HepG2 (cell line): ENCODE results near the gene GABRR3. TPM values are rescaled to one million over a fixed set of nuclear protein-coding genes. Genes with fewer than 3 reads are reported as not detected.

Experiments used
- CBFB ChIP-seq: sonication (generic); formaldehyde crosslinking; IDR thresholded peaks from 2 replicates; pipeline ENCODE4 v1.4.0; 2020; ENCODE audit warnings: missing genetic modification reagents
- EP300 ChIP-seq, 3 experiments: sonication (generic) in 1 of 3; formaldehyde crosslinking in 1 of 3; IDR thresholded peaks; 2 replicates each; pipeline versions ENCODE4 v1.5.1 to v1.6.1; 2011 to 2020; ENCODE audit warnings: low read depth in 2 of 3, low read length in 2 of 3, borderline replicate concordance in 1 of 3, improper control_type of control experiment in 1 of 3, mild to moderate bottlenecking in 1 of 3, missing genetic modification reagents in 1 of 3, moderate library complexity in 1 of 3
- HNF1B ChIP-seq: sonication (generic); formaldehyde crosslinking; IDR thresholded peaks from 2 replicates; pipeline ENCODE4 v1.5.1; 2020; ENCODE audit warnings: mild to moderate bottlenecking, moderate library complexity, missing genetic modification reagents
- NFIC ChIP-seq: IDR thresholded peaks from 2 replicates; pipeline ENCODE4 v1.6.1; 2012; ENCODE audit warnings: mild to moderate bottlenecking, low read length, inconsistent platforms
- ONECUT2 ChIP-seq: sonication (generic); formaldehyde crosslinking; IDR thresholded peaks from 2 replicates; pipeline ENCODE4 v1.4.0; 2020; ENCODE audit warnings: missing genetic modification reagents
- PITX1 ChIP-seq: sonication (generic); formaldehyde crosslinking; IDR thresholded peaks from 2 replicates; pipeline ENCODE4 v1.5.1; 2020; ENCODE audit warnings: mild to moderate bottlenecking, missing genetic modification reagents
- RERE ChIP-seq: IDR thresholded peaks from 2 replicates; pipeline ENCODE4 v1.6.1; 2016; ENCODE audit warnings: low read depth, missing genetic modification reagents, missing compliant biosample characterization
- SKI ChIP-seq: fragments of 450-650 bp; IDR thresholded peaks from one replicate; pipeline ENCODE4 v1.6.1; 2018; ENCODE audit warnings: mild to moderate bottlenecking; ENCODE audit not compliant: partially characterized antibody
- SYNCRIP ChIP-seq: fragments of 200-400 bp; formaldehyde crosslinking; IDR thresholded peaks from 2 replicates; pipeline ENCODE4 v1.6.1; 2018; ENCODE audit warnings: mild to moderate bottlenecking, low read depth, low read length; ENCODE audit not compliant: insufficient read depth
- TEAD3 ChIP-seq: optimal IDR thresholded peaks from 2 replicates; pipeline ENCODE3; 2016; ENCODE audit warnings: borderline replicate concordance
- ZNF318 ChIP-seq: sonication (generic); formaldehyde crosslinking; IDR thresholded peaks from 2 replicates; pipeline ENCODE4 v1.4.0; 2020; ENCODE audit warnings: mild to moderate bottlenecking, missing genetic modification reagents
- ZNF780A ChIP-seq: sonication (generic); formaldehyde crosslinking; IDR thresholded peaks from 2 replicates; pipeline ENCODE4 v1.8.0; 2022; ENCODE audit warnings: mild to moderate bottlenecking, missing genetic modification reagents, moderate library complexity
- ZNF792 ChIP-seq: IDR thresholded peaks from 2 replicates; pipeline ENCODE4 v1.6.1; 2016
- polyA plus RNA-seq, 8 experiments: library from polyadenylated mRNA; depleted of rRNA in 3 of 8; stranded (reverse) in 7 of 8; unstranded in 1 of 8; fragments of >200 nt; fragmentation: Illumina TruSeq in 4 of 8; extraction: Trizol in 4 of 8; gene quantifications; 2 replicates each; pipeline versions ENCODE4 v1.2.1 to v1.2.3, GENCODE V29; 2011 to 2016; ENCODE audit warnings: low read depth in 4 of 8, missing spikeins in 1 of 8, mixed read lengths in 1 of 8; ENCODE audit not compliant: insufficient read depth in 1 of 8
- total RNA-seq, 5 experiments: library from RNA; depleted of rRNA; stranded (reverse); fragments of >200 nt; fragmentation: Illumina TruSeq; extraction: Trizol; gene quantifications; 2 replicates each; pipeline ENCODE4 v1.2.3, GENCODE V29; 2016; ENCODE audit warnings: low read depth in 1 of 5

The GABRR3 gene
- total and polyA plus RNA-seq, 2 of the 13 experiments (the other 11 are each of a cell fraction or from before 2014, with no cell fraction given) = 0.42 to 0.83 TPM

- 0 out of 2 replicates have a peak, but pooled peaks have one; percentile 71 for TF ChIP-seq ZNF318 (CRISPR knock-in tag)
- peak; percentile 90 for TF ChIP-seq PITX1
- TF ChIP-seq HNF1B (CRISPR knock-in tag) = peak; percentile 86
- peak in 1 of 2 experiments; percentile 91; a peak in 2 of 4 replicates for TF ChIP-seq EP300 (IDR thresholded peaks at IDR 0.05; ENCODE audit: low read depth in 2 of 2, low read length in 2 of 2)
- TF ChIP-seq EP300 (CRISPR knock-in tag; IDR thresholded peaks at IDR 0.05; ENCODE audit: borderline replicate concordance) = peak; percentile 68; the same call in 1 of the 2 replicates
- TF ChIP-seq TEAD3 (CRISPR knock-in tag) = peak; percentile 95
- TF ChIP-seq ZNF780A (CRISPR knock-in tag) = no peak
- peak; percentile 29 for TF ChIP-seq SKI
- TF ChIP-seq CBFB (CRISPR knock-in tag) = peak; percentile 23; the same call in 1 of the 2 replicates
- peak; percentile 38; the same call in 1 of the 2 replicates for TF ChIP-seq RERE (CRISPR knock-in tag)
- 0 out of 2 replicates have a peak, but pooled peaks have one; percentile 14 for TF ChIP-seq ONECUT2 (CRISPR knock-in tag)
- peak; percentile 86 for TF ChIP-seq NFIC
- no peak; the same call in 1 of the 2 replicates for TF ChIP-seq ZNF792
- no peak for TF ChIP-seq SYNCRIP
These were observed 24.8 kb downstream of the GABRR3 start (continued) for GRCh38 chr3:98010194-98010882.
